ENCODE data around the gene NKX2-4.
"Not testable (repeated sequence)": the region's sequence is repeated elsewhere in the genome, so short reads cannot be mapped to it uniquely, and the experiment has no call there.

Gene NKX2-4

DNA sequence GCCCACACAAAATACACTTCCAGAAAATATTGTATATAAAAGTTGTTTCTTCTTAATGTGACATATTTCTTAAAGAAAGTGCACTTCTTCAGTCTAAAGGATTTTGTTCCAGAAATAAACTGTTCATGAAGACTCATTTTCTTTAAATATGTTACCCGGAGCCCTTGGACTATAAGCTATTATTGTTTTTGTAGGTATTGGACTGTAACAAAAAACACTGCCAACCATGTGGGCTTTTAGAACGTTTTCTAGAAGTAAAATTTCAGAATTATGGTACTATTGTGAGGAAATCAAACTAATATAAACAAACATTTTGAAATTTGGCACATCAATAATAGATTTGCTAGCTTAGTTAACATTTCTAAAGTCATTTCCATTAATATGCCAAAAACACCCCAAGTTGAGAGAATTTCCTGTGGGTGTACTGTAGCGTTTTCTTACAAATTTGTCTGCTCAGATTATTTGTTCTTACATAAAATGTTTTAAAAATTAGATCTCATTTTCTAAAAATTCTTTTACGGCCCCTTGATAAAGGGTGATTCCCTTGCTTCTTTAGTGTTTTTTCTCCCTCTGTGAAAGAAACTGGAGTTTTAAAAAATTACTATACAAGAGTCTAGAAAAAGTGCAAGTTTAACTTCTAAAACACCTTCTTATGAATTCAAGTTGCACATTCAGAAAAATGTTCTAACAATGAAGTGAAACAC lies 3.4 kb downstream of the NKX2-4 start:
- no peak for DNase-seq

DNA sequence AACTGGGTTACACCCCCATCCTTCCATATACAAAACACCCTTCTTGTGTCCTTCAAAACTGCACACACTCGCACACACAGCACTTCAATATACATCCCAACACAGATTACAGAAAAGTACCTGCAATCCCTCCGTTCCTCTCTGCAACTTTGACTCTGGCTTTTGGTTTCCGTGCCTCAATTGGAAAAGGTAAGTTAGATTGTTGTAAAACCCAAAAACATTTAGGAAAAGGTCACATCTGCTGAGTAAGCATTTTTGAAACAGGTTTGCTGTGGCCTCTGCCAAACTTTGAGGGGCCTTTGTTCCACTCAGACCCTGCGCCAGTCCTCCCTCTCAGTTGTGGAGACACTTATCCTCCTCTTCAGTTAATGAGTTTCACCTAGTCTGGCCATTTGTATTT lies 4.2 kb downstream of the NKX2-4 start:
- no peak for DNase-seq

DNA sequence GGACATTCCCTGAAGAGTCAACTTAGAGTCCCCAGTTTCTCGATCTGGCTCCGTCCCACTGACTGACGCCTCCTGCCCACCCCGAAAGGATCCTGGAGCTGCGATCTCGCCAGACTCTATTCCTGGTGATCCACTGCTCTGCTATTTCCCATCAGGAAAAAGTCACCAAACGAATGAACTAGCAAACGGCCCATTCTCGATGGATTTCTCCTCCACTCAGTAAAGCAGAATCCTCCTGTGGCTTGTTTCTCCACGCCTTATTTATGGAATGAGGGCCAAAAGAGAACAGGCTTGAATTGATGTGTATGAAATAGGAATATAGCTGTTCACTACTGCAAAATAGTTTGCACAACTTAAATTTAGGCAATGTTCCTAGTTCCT lies 5.4 kb downstream of the NKX2-4 start:
- no peak for DNase-seq

DNA sequence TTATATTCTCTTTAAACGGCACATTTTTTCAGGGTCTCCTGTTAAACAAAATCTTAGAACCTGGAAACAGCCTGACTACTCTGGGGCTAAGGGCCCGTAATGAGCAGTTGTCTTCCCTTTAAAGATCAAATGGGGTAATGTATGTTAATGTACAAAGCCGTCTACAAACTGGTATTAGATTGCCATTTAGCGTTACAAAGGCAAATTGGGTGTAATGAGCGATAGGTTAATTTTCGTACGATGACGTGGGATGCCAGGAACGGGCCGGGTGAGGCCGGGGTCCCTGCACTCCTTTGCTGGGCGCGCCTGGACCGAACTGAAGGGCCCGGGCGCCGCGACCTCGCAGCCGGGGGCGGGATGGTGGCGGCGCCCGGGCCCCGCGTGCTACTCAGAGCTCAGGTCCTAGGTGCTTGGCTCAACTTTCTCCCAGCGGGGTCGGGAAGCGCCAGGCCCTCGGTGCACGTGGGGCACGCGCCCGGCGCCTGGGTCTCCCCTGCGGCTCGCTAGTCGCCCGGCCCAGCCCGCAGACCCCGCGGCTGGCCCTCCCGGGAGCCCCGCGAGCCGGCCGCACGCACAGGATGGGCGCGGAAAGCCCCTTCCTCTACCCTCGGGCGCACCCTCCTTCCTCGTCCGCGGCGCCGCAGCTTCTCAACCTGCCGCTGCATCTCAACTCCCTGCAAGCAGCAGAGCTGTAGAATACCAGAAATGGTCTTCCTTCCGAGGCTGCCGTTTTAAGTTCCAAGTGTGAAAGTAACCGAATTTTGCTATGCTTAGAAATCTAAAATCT lies 5.9 kb downstream of the NKX2-4 start:
- no peak for DNase-seq

DNA sequence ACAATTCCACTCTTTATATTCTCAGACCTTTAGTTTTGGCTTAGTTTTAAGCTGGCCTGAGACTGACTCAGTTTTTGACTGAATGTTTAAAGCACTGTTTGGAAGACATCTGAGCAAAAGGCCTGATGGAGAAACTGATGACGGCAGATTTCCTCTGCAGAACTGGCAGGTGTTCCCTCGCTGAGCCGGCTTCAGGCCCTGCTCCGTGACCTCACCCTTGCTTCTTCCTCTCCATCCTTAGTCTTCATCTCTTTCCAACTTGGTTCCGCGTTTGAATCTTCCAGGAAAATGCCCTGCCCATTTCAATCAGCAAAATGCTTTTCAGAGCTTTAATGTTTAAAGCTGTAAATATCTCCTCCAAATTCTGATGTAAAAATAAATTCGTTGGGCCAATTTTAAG lies 6.6 kb downstream of the NKX2-4 start:
- DNase-seq, result no peak

DNA sequence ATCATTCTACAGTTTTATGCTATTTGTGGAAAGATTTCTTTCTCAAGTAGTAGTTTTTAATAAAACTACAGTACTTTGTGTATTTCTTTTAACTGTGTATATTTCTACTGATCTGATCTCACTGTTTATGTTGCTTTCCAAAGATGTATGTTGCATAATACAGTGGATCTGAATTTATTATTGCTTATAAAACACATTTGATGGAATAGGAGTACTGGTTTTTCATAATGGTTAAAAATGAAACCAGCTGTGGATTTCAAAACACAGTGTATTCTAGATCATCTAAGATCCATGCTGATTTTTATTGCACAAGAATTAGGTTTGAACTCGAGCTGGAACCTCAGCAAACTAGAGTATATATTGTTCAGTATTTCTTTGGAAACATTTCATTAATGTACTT lies 8.0 kb downstream of the NKX2-4 start:
- DNase-seq, result no peak

DNA sequence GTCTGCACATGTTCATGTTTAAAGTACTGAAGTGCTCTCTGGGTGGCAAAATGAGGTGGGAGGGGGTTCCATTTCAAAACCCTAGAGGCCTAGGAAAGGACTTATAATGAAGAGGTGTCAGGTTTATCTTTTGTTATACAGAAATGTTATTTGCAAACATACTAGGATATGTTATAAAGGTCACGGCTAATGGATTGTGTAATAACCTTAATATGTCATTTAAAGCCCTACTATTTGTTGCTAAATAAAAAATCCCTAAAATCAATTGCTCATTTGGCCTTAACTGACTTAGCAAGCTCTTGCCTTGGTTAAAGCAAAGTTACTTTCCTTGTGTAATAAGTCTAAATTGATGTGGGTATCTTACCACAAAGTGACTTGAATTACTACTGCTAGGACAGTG lies 8.8 kb downstream of the NKX2-4 start:
- DNase-seq, result no peak

DNA sequence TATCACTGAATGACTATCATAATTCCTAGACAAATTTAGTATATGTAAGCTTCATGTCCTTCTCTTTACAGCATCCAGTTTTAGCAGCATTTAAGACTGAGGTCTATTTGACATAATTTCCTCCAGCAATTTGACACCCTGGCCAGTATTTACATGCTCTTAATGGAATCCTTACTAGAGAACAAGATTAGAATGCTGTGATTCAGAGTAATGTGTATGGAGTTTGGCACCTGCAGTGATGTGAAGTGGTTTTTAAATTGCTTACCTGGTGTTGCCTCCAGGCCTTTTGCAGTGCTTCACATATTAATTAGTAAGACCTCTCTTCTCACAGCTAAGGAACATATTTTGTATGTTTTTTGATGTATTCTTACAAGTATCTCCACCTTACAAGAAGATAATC lies 9.8 kb downstream of the NKX2-4 start:
- no peak for DNase-seq

DNA sequence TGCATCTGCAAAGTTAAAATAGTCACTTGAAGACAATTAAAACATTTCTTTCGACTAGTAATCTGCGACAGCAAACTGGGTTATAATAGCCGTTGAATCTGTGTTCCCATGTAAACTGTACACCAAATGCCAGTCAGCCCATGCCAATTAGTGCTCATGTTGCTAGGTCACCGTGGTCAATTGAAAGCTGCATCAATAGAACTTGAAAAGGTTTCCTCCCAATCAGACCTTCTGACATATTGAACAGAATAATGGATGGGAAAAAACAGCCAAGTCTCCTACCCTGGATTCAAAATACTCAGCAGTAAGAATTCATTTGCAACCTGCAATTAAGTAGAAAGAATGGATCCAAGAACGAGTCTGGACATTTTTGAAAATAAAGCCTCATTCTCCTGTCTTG lies 11.2 kb downstream of the NKX2-4 start:
- DNase-seq, result no peak

DNA sequence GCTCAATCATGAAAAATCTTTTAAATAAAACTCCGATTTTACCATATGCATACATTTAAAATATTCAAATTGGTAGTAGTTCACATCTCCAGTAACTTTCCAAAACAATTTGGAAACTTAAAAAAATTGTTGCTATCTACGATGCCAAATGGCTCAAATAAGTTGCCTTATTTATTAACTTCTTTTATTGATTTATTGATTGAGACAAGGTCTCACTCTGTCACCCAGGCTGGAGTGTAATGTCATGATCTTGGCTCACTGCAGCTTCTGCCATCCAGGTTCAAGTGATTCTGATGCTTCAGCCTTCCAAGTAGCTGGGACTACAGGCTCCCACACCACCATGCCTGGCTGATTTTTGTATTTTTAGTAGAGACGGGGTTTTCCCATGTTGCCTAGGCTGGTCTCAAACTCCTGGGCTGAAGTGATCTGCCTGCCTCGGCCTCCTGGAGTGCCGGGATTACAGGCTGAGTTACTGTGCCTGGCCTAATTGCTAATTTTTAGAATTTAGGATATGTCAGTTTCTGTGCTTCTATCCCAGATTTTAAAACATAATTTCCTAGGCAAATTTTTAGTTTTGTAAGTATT lies 12.9 kb downstream of the NKX2-4 start:
- DNase-seq, result no peak

DNA sequence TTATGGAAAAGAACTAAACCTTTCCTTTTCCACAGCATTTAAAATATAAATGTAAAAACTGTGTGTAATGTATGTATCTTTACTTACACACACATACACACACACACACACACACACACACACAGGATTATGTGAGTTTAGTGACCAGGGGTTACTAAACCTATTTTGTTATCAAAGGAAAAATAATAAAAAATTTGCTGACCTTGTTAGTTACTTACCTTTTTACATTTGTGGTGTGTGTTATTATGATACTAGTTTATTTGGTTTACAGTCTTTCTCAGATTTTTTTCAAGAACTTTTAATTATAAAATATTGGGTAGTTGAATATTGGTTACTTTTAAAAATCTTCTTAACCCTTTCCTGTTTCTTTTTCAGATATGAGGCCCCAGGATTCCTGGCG lies 15.7 kb downstream of the NKX2-4 start:
- DNase-seq, result no peak

DNA sequence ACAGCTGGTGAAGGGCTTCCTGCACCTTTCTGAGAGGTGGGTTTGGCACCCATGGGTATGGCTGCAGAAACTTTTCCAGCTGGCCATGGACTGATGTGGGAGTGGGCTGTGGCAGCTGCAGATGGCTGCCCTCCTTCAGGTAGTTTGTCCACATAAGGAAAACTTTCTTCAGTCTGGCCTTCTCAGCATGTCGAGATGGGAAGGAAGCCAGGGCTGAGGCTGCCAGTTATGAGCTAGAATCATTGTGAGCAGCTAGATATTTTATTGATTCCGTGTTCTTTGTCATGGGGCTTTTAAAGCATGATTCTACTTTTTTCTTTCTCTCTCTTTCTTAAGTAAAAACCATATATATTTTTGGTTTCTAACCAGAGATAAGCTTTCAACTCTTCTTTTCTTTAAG lies 16.6 kb downstream of the NKX2-4 start:
- DNase-seq, result no peak

DNA sequence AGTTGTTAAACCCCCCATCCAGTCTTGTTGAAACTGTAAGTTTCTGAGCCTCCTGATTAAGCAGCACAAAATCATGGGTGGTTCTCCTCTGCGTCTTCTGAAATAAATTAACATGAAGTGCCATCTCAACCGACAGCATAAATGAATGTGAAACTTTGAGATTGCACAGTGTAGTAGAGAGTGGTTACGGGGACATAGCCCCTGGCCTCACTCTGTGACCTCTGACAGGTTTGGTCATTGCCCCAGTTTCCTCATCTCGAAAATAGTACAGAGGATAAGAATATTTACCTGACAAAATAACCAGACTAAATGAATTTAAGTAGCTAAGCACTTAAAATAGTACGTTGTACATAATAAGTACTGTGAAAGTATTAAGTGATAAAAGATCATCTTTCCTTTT lies 19.1 kb downstream of the NKX2-4 start:
- no peak for DNase-seq

DNA sequence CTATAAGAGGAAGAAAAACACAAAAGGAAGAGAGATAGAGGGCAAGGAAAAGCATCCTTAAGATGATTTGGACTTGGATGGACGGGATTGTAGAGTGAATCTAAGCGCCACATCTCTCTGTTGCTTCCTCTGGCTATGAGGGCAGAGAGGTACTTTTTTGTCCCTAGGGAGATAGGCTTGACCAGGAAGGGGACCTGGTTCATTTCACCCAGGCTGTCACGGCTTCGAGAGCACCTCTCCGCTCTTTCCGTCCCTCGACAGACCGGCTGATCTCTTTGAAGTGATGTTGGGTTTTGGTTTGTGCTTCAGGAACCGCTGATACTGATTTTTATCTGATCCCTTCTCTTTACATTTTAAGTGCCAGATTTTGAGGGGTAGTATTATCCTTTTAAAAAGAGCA lies 19.6 kb downstream of the NKX2-4 start:
- no peak for DNase-seq

DNA sequence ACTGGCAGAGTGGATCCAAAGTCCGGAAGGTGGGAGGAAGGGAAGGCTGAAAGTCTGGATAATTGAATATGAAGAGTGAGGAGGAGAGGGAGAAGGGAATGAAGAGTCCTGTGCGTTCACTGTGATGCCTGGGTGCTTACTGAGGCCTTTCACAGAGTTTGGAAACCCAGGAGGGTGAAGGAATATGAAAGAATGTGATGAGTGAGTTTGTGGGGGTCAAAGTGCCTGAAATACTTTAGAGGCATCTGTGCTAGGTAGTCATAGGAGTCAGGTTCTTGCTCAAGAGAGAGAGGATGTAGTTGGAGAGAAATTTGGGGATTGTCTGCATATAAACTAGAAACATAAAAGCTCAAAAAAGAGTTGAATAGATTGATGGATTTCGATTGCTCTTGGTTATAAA lies 20.7 kb downstream of the NKX2-4 start:
- DNase-seq, result no peak

DNA sequence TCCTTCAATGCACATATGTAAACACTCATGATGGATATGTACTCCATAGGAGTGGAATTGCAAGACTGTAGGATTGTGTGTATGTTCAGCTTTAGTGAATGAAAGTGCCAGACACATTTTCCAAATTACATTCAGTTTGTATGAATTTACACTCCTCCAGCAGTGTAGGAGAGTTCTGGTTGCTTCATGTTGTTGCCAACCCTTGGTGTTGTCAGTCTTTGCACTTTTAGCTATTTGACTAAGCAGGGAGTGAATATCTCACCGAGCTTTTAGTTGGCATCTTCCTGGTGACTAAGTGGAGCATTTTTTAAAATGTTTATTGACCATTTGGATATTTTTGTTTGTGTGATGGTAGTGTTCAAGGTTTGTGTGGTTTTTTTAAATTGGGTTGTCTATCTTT lies 23.9 kb downstream of the NKX2-4 start:
- no peak for DNase-seq

DNA sequence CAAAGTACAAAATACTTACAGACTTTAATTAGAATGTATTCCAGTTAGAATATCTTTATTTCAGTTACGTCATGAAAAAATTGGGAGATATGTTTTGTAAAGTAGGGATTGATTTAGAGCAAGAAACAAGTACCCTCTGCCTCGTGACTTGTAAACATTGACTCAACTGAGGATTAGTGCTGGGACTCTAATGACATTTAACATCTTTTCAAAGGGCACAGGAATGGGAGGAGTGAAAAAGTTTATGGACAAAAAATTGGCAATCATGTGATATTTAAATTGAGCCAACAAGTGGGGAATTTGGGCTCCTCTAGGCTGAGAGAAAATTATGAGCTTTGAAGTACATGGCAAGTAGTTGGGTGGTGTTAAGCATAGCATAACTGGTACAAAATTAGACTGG lies 25.3 kb downstream of the NKX2-4 start:
- DNase-seq, result no peak

DNA sequence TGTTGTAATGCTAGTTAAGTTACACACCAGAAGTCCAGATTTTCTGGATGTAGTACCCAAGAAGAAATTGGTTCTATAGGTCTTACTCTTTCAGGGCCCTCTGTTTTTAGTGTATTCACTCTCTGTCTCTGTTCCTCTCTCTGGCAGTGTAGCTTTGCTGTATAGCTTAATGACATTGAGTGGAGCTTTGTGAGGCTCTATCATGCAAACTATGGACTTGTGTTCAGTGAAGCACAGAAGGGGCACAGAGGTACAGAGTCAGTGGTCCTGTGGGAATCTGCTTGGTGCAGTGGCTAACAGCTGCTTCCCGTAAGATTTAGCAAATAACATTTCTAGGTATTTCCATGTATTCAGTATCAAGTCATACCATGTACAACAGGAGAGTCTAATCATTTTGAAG lies 26.1 kb downstream of the NKX2-4 start:
- no peak for DNase-seq

DNA sequence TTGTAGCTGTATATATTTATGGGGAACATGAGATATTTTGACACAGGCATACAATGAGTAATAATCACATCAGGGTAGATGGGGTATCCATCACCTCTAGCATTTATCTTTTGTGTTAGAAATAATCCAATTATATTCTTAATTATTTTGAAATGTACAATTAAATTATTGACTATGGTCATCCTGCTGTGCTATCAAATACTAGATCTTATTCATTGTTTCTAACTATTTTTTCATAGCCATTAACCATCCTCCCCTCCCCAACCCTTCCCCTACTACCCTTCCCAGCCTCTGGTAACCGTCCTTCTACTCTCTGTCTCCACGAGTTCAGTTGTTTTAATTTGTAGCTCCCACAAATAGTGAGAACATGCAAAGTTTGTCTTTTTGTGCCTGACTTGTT lies 28.5 kb downstream of the NKX2-4 start:
- no peak for DNase-seq

DNA sequence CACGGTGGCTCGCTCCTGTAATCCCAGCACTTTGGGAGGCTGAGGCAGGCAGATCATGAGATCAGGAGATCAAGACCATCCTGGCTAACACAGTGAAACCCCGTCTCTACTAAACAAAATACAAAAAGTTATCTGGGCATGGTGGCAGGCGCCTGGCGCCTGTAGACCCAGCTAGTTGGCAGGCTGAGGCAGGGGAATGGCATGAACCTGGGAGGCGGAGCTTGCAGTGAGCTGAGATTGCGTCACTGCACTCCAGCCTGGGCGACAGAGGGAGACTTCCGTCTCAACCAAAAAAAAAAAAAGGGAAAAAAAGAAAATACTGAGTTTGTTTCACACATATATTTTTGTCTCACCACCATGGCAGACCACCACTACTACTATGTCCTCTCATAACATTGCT lies 31.1 kb downstream of the NKX2-4 start:
- not testable (repeated sequence) for DNase-seq

DNA sequence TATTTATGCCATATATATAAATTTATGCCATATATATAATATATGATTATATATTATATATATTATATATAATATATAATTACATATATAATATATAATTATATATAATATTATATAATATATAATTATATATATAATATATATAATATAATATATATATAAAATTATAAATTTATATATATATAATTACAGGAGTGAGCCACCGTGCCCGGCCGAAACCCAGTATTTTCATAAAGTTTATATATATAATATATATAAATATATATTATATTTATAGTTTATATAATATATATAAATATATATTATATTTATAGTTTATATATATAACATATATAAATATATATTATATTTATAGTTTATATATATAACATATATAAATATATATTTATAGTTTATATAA lies 31.6 kb downstream of the NKX2-4 start:
- DNase-seq, result no peak

DNA sequence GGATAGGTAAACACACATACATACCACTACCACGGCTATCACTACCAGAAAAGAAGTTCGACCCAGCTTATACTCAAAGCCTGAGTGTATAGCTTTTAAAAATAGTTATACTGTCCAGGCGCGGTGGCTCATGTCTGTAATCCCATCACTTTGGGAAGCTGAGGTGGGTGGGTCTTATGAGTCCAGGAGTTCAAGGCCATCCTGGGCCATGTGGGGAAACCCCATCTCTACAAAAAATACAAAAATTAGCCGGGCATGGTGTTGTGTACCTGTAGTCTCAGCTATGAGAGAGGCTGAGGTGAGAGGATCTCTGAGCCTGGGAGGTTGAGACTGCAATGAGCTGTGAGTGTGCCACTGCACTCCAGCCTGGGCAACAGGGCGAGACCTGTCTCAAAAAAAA lies 32.9 kb downstream of the NKX2-4 start:
- DNase-seq, result no peak

DNA sequence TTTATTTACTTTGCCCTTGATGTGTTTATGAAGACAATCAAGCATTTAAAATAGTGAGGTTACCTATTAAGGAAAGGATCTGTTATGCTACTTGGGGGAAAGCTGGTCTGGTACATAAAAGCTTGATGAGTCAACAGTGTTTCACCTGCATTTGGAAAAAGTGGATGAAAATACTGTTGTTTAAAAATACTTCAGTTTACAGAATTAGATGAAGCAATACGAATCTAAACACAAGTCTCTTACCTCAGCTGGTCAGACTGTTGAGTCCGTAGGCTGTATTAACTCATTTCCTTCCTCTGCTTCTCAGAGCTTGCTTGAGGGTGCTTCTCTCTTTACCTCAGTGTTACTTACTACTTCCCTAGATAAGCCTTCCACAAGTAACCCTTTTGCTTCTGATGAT lies 36.1 kb downstream of the NKX2-4 start:
- no peak for DNase-seq

DNA sequence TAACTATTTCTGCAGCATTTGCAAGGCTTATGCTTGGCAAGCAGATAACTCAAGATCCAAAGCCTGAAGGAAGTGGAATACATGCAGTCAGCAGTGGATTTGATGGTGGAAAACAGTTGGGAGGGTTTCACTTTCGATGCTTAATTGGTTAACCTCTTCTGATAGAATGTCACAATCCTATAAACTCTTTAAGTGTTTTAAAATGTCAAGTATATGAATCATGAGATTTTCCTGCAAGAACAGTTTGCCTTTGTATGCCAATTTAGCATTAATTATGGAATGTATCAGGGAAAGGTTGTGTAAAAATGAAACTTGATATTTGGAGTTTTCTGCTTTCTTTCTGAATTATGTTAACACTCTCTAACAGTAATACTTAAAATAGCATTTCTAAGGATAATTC lies 36.6 kb downstream of the NKX2-4 start:
- DNase-seq, result no peak

DNA sequence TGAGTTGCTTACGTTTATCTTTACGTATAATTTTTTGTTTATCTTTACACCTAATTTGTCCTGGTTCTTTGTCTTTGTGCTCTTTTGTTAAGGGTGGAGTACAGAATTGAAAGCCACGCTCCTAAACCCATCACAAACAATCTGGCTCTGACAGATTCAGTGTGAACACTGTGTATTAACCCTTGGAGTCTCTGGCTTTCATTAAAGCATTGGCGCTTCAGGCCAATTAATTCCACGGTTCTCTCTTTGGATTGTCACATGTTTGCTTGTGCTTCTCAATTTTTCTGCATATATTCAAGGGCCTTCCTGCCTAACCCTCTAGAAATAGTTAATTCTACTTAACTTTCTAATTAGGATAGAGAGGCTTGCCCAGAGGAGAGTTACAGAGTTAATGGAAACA lies 38.6 kb downstream of the NKX2-4 start:
- no peak for DNase-seq
